Epidermal melanocyte (primary cell): ENCODE results near the gene SLC9B2.
"Not testable (repeated sequence)": the region's sequence is repeated elsewhere in the genome, so short reads cannot be mapped to it uniquely, and the experiment has no call there.

Experiments used
- DNase-seq: peaks from one replicate; pipeline ENCODE4 v3.0.0; 2011; ENCODE audit warnings: low spot score; ENCODE audit not compliant: insufficient read length

The SLC9B2 gene

DNA sequence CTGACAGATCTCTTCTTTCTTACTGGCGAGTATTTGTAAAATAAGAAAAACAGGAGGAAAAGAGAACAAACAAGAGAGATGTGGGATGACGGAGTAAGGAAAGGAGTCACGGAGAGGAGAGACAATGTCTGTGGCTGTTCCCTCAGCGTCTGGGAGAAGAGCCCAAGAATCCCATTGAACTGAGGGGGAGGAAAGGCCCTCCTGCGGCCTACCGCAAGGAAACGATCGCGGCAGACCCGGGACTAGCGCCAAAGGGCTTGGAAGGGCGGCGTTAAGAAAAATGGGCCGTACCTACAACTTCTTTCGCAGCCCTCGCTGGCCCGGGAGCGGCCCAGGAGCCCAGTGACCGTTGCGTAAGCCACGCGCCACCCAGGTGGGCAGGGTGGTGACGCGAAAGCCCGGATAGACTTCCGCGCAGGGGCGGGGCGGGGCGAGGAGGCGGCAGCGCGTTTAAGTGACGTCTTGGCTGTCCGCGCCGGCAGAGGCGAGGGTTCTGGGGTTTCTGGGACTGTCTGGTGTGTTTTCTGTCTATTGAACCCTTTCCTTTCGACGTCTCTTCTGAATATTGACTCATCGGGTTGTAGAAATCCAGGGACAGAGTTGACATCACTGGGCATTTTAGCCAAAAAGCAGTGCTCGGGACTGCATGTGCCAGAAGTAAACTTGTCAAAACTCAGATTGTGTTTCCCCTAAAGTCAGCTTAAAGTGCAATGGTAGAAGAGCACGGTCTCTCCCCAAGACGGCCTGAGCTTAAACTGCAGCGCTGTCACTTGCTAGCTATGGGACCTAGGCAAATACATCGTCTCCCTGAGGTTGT lies 57.0 kb downstream of the SLC9B2 start, which contains the start of gene SLC9B1:
TSS of gene SLC9B1 (minus strand) at position 398 of the 817 bp plus-strand sequence. CDS start 27,994 bp downstream, outside the sequence.
- peak; percentile 66 for DNase-seq

DNA sequence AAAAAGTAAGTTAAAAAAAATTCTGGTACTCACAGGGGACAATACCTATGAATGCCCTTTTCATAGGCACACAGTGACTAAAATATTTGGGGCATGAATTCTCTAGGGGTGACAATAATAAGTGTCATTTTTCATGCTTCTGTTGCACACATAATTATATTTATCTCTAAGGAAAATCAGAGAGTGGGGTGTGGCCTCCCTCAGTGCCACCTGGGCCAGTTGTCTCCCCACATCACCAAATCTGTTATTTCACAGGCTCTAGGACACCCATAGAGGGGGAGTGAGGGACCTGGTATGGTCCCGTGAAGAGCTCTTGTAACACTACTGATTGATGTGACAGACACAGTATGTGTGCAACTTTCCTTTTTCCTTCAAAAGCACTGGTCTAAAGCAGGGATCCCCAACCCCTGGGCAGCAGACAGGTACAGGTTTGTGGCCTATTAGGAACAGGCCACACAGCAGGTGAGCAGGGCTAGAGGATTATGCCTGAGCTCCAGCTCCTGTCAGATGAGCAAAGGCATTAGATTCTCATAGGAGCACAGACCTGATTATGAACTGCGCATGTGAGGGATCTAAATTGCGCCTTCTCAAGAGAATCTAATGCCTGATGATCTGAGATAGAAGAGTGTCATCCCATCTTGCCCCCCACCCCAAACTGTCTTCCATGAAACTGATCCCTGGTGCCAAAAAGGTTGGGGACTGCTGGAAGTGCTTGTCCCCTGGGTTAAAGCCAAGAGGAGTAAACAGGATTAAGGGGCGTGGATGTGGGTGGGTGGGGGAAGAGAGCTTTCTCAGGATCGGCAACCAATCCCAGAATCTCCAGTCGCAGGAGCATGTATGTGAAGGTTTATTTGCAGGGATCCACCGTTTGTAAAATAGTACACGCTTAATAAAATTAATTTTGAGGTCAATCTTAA lies 57.9 kb downstream of the SLC9B2 start:
- no peak for DNase-seq

DNA sequence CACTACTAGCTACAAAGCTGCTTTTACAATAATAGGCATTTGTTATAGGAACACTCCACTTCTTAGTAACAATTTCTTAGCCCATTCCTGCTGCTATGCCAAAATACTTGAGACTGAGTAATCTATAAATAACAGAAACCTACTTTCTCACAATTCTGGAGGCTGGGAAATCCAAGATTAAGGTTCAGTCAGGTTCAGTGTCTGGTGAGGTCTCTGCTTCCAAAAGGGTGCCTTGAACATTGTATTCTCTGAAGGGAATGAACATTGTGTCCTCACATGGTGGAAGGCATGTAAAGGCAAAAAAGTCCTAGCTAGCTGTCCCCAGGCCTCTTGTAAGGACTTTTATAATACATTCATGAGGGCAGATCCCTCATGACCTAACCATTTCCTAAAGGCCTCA lies 64.0 kb downstream of the SLC9B2 start:
- no peak for DNase-seq

DNA sequence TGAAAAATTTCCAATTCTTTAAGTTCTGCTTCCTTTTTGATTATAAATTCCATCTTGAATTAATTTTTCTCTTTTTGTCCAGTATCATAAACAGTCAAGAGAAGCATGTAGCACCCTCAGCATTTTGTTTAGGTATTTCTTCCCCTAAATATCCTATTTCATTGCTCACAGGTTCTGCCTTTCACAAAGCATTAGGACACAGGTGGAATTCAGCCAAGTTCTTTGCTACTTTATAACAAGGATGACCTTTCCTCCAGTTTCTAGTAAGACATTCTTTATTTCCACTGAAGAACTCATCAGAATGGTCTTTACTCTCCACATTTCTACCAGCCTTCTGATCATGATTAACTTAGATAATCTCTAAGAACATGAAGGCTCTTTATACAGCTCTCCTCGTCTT lies 64.5 kb downstream of the SLC9B2 start:
- no peak for DNase-seq

DNA sequence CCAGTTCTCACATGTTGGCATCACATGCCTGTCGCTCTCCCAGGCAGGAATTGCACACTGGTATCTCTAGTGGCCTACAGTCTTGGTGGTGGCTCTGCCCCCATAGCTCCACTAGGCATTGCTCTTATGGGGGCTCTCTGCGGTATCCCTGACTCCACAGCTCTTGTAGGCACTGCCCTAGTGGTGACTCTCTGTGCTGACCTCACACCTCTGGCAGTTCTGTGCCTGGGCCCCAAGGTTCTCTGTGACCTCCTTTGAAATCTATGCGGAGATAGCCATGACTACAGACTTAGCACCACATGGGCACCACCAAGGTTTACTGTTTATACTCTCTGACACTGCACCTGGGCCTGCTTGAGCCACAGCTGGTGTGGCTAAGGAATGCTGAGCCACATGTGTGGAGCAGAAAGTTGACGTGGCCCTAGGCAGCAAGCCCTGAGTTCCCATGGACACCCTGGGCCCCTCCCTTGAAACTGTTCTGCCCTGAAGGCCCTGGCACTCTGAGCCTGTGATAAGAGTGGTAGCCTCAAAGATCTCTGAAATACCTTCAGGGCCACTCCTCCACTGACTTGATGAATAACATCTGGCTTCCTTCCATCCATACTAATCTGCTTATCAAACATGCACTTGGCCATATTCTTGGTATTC lies 65.1 kb downstream of the SLC9B2 start:
- DNase-seq = no peak

DNA sequence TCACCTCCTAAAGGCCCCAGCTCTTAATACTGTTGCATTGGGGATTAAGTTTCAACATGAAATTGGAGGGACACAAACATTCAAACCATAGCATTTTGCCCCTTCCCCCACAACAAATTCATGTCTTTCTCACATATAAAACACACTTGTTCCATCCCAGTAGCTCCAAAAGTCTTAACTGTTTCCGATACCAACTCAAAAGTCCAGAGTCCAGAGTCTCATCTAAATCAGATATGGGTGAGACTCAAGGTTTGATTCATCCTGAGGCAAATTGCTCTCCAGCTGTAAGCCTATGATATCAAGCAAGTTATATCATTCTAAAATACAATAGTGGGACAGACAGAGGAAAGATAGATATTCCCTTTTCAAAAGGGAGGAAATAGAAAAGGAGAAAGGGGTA lies 65.8 kb downstream of the SLC9B2 start:
- DNase-seq = no peak

DNA sequence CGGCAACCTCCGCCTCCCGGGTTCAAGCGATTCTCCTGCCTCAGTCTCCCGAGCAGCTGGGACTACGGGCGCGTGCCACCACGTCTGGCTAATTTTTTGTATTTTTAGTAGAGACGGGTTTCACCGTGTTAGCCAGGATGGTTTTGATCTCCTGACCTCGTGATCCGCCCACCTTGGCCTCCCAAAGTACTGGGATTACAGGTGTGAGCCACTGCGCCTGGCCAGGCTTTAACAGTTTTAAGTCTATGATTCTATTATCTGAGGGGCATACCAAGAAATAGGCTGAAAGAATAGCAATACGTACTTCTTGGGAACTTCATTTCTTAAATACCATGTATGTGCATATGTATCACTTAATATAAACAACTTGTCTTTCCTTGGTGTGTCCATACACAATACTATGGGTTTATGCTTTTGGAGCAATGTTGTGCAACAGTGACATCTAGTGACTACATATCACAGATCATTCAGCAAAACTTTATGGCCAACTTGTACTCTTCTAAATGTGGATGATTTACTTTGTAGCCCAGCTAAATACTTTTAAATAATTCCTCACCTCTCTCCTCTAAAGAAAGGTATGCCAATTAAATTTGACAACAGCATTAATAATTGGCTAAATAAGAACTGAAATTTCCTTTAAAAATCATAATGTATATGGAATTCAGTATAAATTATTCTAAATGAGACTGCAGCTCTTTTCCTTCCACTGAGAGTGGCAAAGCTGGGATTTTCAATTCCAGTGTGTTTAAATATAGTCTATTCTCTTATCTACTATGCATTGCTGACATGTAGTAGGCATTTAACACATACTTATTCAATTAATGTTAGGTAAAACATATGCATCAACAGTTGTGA lies 67.5 kb downstream of the SLC9B2 start:
- no peak for DNase-seq

DNA sequence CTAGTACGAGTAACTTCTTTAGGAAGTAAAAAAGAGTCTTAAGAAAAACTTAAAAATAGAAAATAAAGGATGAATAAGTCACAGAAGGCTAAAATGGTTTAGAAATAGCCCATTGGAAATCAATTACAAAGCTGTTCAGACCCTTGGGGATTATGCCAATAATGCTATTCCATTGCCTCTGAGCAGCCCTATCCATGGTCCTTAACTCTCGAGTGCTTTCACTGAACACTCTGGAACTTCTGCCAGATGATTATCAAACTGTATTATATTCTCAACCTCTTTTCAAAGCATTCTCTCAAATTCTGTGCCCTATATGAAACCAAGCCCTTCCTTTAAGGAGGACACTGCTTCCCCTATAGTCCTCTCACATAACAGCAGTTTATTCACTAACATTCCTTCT lies 74.0 kb downstream of the SLC9B2 start:
- DNase-seq = no peak

DNA sequence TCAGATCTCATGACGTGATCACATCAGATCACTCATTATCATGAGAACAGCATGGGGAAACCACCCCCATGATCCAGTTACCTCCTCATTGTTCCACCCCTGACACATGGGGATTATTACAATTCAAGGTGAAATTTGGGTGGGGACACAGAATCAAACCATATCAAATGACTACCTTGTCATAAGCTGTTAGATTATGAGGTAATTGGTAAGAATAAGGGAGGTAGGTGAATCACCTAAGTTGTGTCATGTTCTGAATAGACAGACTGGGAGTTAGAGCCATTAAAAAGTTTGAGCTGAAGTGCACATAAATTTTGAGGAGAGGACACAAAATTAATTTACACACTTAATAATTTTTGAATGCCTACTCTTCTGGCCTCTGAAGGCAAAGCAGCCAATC lies 81.8 kb downstream of the SLC9B2 start:
- no peak for DNase-seq

DNA sequence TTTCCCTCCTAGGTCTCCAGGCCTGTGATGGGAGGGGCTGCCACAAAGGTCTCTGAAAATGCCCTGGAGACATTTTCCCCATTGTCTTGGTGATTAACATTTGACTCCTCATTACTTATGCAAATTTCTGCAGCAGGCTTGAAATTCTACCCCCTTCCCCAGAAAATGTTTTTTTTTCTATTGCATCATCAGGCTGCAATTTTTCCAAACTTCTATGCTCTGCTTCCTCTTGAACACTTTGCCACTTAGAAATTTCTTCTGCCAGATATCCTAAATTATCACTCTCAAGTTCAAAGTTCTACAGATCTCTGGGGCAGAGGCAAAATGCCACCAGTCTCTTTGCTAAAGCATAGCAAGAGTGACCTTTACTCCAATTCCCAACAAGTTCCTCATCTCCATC lies 82.6 kb downstream of the SLC9B2 start:
- not testable (repeated sequence) for DNase-seq

DNA sequence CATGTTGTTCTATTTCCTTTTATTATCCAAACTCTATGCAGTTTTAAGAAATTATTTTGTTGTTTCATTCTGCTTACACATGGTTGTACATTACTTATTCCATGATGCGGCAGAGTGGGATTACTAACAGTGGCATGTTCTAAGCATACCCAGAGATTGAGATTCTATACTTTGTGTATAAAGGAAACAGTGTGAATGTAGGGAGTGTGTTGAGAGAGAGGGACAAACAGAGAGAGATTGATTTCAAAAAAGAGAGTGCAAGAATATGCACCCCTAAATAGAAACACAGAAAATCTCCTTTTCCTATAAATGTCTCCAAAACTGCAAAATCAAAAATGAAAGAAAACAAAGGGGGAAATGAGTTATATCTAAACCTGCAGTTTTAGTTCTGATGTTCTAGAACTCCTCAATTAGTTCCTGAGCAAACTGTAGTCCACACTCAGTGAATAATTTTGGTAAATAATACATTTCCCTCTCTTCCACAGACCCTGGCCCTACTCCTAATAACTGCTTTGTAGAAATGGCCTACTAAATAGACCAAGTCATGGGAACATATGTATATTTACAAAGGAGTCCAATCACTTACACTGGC lies 88.0 kb downstream of the SLC9B2 start:
- no peak for DNase-seq

DNA sequence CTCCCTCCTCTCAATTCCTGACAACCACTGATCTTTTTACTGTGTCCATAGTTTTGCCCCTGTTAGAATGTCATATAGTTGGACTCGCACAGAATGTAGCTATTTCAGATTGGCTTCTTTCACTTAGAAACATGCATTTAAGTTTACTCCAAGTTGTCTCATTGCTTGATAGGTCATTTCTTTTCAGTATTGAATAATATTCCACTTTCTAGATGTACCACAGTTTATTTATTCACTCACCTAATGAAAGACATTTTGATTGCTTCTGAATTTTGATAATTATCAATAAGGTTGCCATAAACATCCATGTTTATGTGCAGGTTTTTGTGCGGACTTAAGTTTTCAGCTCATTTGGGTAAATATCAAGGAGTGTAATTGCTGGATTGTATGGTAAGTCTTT lies 95.6 kb downstream of the SLC9B2 start:
- DNase-seq = no peak
